Prostate gland (tissue), 2 donors: ENCODE results near the gene SCOC.

ENCODE experiments used
- POLR2A ChIP-seq: fragments of 450-650 bp; IDR thresholded peaks from one replicate; pipeline ENCODE4 v1.6.1; 2016; ENCODE audit warnings: antibody characterized with exemption, mild to moderate bottlenecking
- POLR2AphosphoS5 ChIP-seq: sonication (generic); formaldehyde crosslinking; IDR thresholded peaks from one replicate; pipeline ENCODE4 v1.6.1; 2017; ENCODE audit warnings: antibody characterized with exemption
- TF ChIP-seq, protein P1 (sequence below), 4 experiments: fragments of 200-600 bp in 2 of 4; fragments of 450-650 bp in 2 of 4; sonication (generic) in 2 of 4; IDR thresholded peaks; 1 replicate in 3 of 4; 2 replicates in 1 of 4; pipeline ENCODE4 v1.5.1; 2016 to 2019; ENCODE audit warnings: antibody characterized with exemption in 4 of 4, mild to moderate bottlenecking in 2 of 4, moderate library complexity in 2 of 4

DNA sequence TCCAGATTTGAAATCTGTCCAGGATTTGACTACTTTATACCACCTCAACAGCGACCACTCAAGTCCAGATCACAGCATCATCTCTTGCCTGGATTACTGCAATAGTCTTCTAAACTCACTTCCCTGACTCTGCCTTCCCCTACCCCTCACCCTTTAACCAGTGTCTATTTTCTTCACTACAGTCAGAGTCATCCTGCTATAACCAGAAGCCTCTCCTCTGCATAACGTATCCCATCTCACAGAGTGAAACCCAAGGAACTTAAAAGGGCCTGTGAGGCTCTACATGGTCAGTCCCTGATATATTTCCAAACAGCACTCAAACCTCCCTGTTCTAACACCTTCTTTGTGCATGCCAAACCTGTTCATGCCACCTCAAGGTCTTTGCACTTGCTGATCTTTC, 40.7 kb upstream of the SCOC start:
- TF ChIP-seq, protein P1, sequence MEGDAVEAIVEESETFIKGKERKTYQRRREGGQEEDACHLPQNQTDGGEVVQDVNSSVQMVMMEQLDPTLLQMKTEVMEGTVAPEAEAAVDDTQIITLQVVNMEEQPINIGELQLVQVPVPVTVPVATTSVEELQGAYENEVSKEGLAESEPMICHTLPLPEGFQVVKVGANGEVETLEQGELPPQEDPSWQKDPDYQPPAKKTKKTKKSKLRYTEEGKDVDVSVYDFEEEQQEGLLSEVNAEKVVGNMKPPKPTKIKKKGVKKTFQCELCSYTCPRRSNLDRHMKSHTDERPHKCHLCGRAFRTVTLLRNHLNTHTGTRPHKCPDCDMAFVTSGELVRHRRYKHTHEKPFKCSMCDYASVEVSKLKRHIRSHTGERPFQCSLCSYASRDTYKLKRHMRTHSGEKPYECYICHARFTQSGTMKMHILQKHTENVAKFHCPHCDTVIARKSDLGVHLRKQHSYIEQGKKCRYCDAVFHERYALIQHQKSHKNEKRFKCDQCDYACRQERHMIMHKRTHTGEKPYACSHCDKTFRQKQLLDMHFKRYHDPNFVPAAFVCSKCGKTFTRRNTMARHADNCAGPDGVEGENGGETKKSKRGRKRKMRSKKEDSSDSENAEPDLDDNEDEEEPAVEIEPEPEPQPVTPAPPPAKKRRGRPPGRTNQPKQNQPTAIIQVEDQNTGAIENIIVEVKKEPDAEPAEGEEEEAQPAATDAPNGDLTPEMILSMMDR (IDR thresholded peaks at IDR 0.05): no peak
- TF ChIP-seq POLR2AphosphoS5 (no peak), POLR2A (no peak)
